Naive thymus-derived CD4-positive, alpha-beta T cell (primary cell): Measurements from ENCODE around the gene NDE1. TPM values are rescaled to one million over a fixed set of nuclear protein-coding genes. Genes with fewer than 3 reads are reported as not detected.
"Not testable (repeated sequence)": the region's sequence is repeated elsewhere in the genome, so short reads cannot be mapped to it uniquely, and the experiment has no call there.

Experiments used
- ATAC-seq: fragments of 150-1000 bp; cut with Tn5 transposase; 2 replicates; pipeline ENCODE4 v1.10.0; 2021; ENCODE audit warnings: mild to moderate bottlenecking, moderate library complexity
- CTCF ChIA-PET: fragments of 350-600 bp; sonication (Branson Sonifier 250); formaldehyde crosslinking; loops from one replicate; lab custom pipeline; 2021; ENCODE audit warnings: antibody characterized with exemption; lab: Charles Lee
- POLR2A ChIA-PET: fragments of 350-600 bp; sonication (Branson Sonifier 250); formaldehyde crosslinking; loops from one replicate; lab custom pipeline; 2021; ENCODE audit warnings: antibody characterized with exemption, inconsistent platforms; lab: Charles Lee
- DNase-seq, 9 donors: peaks; one replicate each; pipeline versions ENCODE4 v3.0.0 to v3.0.0-alpha.2; 2020 to 2022; ENCODE audit warnings: mixed read lengths in 1 of 9
- H3K27ac ChIP-seq: one replicate; pipeline ENCODE4 v1.7.0; 2013; ENCODE audit warnings: mild to moderate bottlenecking, low read depth, low read length, moderate library complexity
- H3K27me3 ChIP-seq, 2 donors: one replicate each; pipeline ENCODE4 v1.7.0; 2013; ENCODE audit warnings: low read length in 2 of 2, mild to moderate bottlenecking in 2 of 2, moderate library complexity in 2 of 2; ENCODE audit not compliant: control insufficient read depth in 2 of 2, insufficient read depth in 2 of 2
- H3K36me3 ChIP-seq, 3 experiments: 1 replicate in 2 of 3; 2 replicates in 1 of 3; pipeline ENCODE4 v1.7.0; 2013; ENCODE audit warnings: low read length in 3 of 3, mild to moderate bottlenecking in 3 of 3, moderate library complexity in 1 of 3; ENCODE audit not compliant: insufficient read depth in 3 of 3, control insufficient read depth in 2 of 3
- H3K4me1 ChIP-seq, 2 donors: one replicate each; pipeline ENCODE4 v1.7.0; 2013; ENCODE audit warnings: low read length in 2 of 2, mild to moderate bottlenecking in 2 of 2, moderate library complexity in 1 of 2; ENCODE audit not compliant: control insufficient read depth in 2 of 2, insufficient read depth in 2 of 2
- H3K4me3 ChIP-seq: 2 replicates; pipeline ENCODE4 v1.7.0; 2013; ENCODE audit warnings: mild to moderate bottlenecking, low read length
- H3K9me3 ChIP-seq, 3 experiments: 1 replicate in 2 of 3; 2 replicates in 1 of 3; pipeline ENCODE4 v1.7.0; 2013; ENCODE audit warnings: low read length in 3 of 3; ENCODE audit not compliant: control insufficient read depth in 2 of 3
- H3K27ac Mint-ChIP-seq, 9 donors: one replicate each; pipeline ENCODE4 v1.8.0; 2020 to 2022; ENCODE audit warnings: mixed read lengths in 9 of 9, mild to moderate bottlenecking in 8 of 9, moderate library complexity in 5 of 9, inconsistent platforms in 2 of 9
- H3K27me3 Mint-ChIP-seq, 5 donors: one replicate each; pipeline ENCODE4 v1.8.0; 2021 to 2022; ENCODE audit warnings: mixed read lengths in 5 of 5, mild to moderate bottlenecking in 1 of 5
- H3K36me3 Mint-ChIP-seq, 5 donors: one replicate each; pipeline ENCODE4 v1.8.0; 2020 to 2022; ENCODE audit warnings: mixed read lengths in 5 of 5, mild to moderate bottlenecking in 3 of 5, inconsistent platforms in 1 of 5
- H3K4me1 Mint-ChIP-seq, 7 donors: one replicate each; pipeline ENCODE4 v1.8.0; 2020 to 2022; ENCODE audit warnings: mixed read lengths in 7 of 7, mild to moderate bottlenecking in 3 of 7, inconsistent platforms in 1 of 7
- H3K4me3 Mint-ChIP-seq, 10 donors: one replicate each; pipeline ENCODE4 v1.8.0; 2020 to 2022; ENCODE audit warnings: mild to moderate bottlenecking in 10 of 10, mixed read lengths in 10 of 10, moderate library complexity in 6 of 10, inconsistent platforms in 2 of 10
- H3K9me3 Mint-ChIP-seq, 11 donors: one replicate each; pipeline ENCODE4 v1.8.0; 2020 to 2022; ENCODE audit warnings: mixed read lengths in 11 of 11, mild to moderate bottlenecking in 4 of 11, inconsistent platforms in 1 of 11, moderate library complexity in 1 of 11
- intact Hi-C, 2 donors: fragments of 100-400 bp; cut with micrococcal nuclease; formaldehyde crosslinking; loops; one replicate each; pipeline ENCODE4 v1.15.1; 2023
- polyA plus RNA-seq, 2 donors: library from polyadenylated mRNA; unstranded; fragments of 300-500 nt; fragmentation: Illumina TruSeq; gene quantifications; one replicate each; pipeline ENCODE4 v1.2.3, GENCODE V29; 2021
- total RNA-seq, 6 experiments: library from RNA in 5 of 6; stranded (reverse) in 5 of 6; gene quantifications; 1 replicate in 5 of 6; 2 replicates in 1 of 6; pipeline ENCODE4 v1.2.3 and lab custom pipeline; 2021 to 2026

Gene NDE1
- total and polyA plus RNA-seq, 7 experiments from 2014 or later: 34.9 to 128 (median 101) TPM

DNA sequence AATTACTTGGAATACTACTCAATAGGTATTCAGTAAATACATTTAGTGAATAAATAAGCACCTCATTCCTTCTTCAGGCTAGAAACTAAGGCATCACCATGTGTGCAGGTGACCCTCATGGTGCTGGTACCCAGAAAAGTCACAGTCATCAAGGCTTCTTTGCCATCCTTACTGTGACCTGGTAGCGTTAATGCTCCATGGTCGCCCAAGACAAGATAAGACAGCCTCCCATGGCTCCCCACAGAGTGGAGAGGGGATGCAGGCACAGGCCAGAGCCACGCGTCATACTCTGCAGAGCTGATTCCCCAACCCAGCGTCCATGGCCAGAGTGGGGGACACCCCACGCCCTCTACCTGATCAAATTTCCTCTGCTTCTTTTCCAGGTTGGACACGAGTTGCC, 73.8 kb downstream of the NDE1 start:
- H3K4me3 ChIP-seq: no peak overlapping the region
- Mint-ChIP-seq H3K27ac (peak overlapping the region in 1 of 9 donors; percentile 46), H3K4me3 (no peak overlapping the region), H3K4me1 (peaks cover 0 to 6% (median 0%) of the 10 kb centered on the region in 7 donors), H3K27me3 (no peaks in the 10 kb centered on the region), H3K9me3 (no peaks in the 10 kb centered on the region), H3K36me3 (peaks cover 14 to 45% (median 20%) of the 10 kb centered on the region in 5 donors)
- intact Hi-C loops: no loop called here
- ATAC-seq (no peak), DNase-seq (no peak)
- no peak overlapping the region for H3K27ac ChIP-seq
- no peaks in the 10 kb centered on the region for H3K4me1 ChIP-seq
- peaks cover 0 to 66% (median 7%) of the 10 kb centered on the region in 3 experiments for H3K36me3 ChIP-seq
- CTCF ChIA-PET: no interaction called here
- POLR2A ChIA-PET: no interaction called here
- no peaks in the 10 kb centered on the region for H3K9me3 ChIP-seq
- no peaks in the 10 kb centered on the region for H3K27me3 ChIP-seq

DNA sequence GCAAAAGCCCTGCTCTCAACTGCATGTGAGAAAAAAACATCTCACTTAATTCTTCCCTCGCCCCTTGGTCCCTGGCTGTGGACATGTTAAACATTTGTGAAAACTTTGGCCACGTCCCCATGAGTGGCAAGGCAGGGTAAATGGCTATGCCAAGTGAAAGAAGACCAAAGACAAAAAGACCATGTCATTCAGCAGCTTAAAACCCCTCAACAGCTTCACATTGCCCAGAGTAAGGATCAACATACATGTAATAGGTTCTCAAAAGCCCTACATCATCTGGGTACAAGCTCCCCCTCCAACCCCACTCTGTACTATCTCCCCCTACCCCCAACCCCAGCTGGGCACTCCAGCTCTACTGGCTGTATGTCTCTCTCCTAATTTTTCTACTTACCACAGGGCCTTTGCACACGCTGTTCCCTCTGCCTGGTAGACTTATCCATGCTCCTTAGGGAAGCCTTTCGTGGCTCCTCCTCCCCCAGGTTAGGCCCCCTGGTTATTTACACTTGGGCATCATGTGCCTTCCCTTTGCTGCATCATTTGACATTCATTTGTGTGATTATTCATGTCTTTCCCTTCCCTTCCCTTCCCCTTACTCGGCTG, 75.7 kb downstream of the NDE1 start:
- H3K27me3 Mint-ChIP-seq: no peaks in the 10 kb centered on the region
- Histone ChIP-seq H3K4me1 (no peaks in the 10 kb centered on the region), H3K36me3 (peaks cover 0 to 49% (median 7%) of the 10 kb centered on the region in 3 experiments), H3K27me3 (no peaks in the 10 kb centered on the region), H3K27ac (no peak overlapping the region), H3K4me3 (no peak overlapping the region), H3K9me3 (no peaks in the 10 kb centered on the region)
- no peaks in the 10 kb centered on the region for H3K9me3 Mint-ChIP-seq
- H3K27ac Mint-ChIP-seq: peak overlapping the region in 3 of 9 donors; percentile 5 to 81 (median 56)
- CTCF ChIA-PET: no interaction called here
- ATAC-seq (no peak), DNase-seq (no peak)
- peaks cover 0 to 4% (median 0%) of the 10 kb centered on the region in 7 donors for H3K4me1 Mint-ChIP-seq
- no peak overlapping the region for H3K4me3 Mint-ChIP-seq
- H3K36me3 Mint-ChIP-seq: peaks cover 14 to 38% (median 18%) of the 10 kb centered on the region in 5 donors
- intact Hi-C loops: no loop called here
- POLR2A ChIA-PET: no interaction called here

DNA sequence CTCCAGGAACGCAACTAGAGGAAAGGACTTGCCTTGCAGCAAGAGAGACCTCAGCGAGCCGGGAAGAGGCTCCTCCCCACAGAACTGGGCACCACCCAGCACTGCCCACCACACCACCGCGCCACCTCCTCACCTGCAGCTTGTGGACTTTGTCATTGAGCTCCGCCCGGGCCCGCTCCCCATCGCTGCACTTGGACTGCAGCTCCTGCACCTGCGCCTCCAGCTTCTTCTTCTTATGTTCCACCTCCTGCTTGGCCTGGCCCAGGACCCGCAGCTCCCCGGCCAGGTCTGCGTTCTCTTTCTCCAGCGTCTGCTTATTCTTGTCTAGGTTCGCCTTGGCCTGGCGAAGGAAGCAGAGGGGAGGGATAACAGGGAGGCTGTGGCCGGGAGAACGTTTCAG, 76.7 kb downstream of the NDE1 start:
- H3K4me3 Mint-ChIP-seq: no peak overlapping the region
- H3K27ac Mint-ChIP-seq: peak overlapping the region in 1 of 9 donors; percentile 36
- H3K36me3 Mint-ChIP-seq: peaks cover 14 to 29% (median 14%) of the 10 kb centered on the region in 5 donors
- H3K27me3 Mint-ChIP-seq: no peaks in the 10 kb centered on the region
- no peak for DNase-seq
- no peak overlapping the region for H3K27ac ChIP-seq
- H3K4me1 Mint-ChIP-seq: peaks cover 0 to 2% (median 0%) of the 10 kb centered on the region in 7 donors
- no peaks in the 10 kb centered on the region for H3K27me3 ChIP-seq
- intact Hi-C loops: no loop called here
- no peaks in the 10 kb centered on the region for H3K9me3 ChIP-seq
- peaks cover 0 to 39% (median 7%) of the 10 kb centered on the region in 3 experiments for H3K36me3 ChIP-seq
- no peak for ATAC-seq
- ChIA-PET CTCF (no interaction called here), POLR2A (interaction anchor here (1.1 kb wide), 1 partner anchor 18 kb away, joined by 3 read pairs; no protein-coding TSS in a partner anchor)
- H3K4me1 ChIP-seq: no peaks in the 10 kb centered on the region
- H3K4me3 ChIP-seq: no peak overlapping the region
- no peaks in the 10 kb centered on the region for H3K9me3 Mint-ChIP-seq

DNA sequence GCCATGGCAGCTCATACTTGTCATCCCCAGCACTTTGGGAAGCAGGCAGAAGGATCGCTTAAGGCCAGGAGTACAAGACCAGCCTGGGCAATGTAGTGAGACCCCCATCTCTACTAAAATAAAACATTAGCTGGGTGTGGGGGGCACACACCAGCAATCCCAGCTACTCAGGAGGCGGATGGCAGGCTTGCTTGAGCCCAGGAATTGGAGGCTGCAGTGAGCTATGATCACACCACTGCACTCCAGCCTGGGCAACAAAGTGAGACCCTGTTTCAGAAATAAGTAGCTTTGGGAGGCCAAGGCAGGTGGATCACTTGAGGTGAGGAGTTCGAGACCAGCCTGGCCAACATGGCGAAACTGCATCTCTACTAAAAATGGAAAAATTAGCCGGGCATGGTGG, 77.7 kb downstream of the NDE1 start:
- H3K4me3 ChIP-seq, H3K4me1 ChIP-seq, DNase-seq, H3K27me3 Mint-ChIP-seq, ATAC-seq, H3K4me1 Mint-ChIP-seq, intact Hi-C loops, H3K27me3 ChIP-seq, H3K9me3 Mint-ChIP-seq, H3K27ac ChIP-seq, H3K4me3 Mint-ChIP-seq, CTCF ChIA-PET, H3K9me3 ChIP-seq: not testable (repeated sequence)
- Mint-ChIP-seq H3K36me3 (peaks cover 10 to 24% (median 14%) of the 10 kb centered on the region in 5 donors), H3K27ac (peak overlapping the region in 2 of 9 donors; percentile 24 to 60)
- peaks cover 0 to 29% (median 7%) of the 10 kb centered on the region in 3 experiments for H3K36me3 ChIP-seq
- POLR2A ChIA-PET: interaction anchor here (1.1 kb wide), 1 partner anchor 19 kb away, joined by 3 read pairs; no protein-coding TSS in a partner anchor

DNA sequence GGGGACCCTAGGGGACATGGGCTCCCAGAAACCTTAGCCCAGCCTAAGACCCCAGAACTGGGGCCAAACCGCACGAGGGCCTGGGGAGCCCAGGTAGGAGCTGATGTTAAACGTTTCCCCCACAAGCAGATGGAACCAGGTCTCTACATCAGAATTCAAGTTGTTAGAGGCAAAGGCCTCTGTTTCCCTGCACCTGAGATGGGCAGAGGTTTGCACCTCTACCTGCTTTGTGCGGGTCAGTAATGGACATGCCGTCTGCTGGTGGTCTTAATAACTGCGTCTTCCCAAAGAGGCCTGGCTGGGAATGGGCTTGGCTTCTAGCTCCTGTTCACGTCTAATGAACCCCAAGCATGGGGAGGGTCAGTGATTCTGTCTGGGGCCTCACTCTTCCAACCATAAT, 79.1 kb downstream of the NDE1 start:
- peaks cover 10 to 30% (median 14%) of the 10 kb centered on the region in 5 donors for H3K36me3 Mint-ChIP-seq

DNA sequence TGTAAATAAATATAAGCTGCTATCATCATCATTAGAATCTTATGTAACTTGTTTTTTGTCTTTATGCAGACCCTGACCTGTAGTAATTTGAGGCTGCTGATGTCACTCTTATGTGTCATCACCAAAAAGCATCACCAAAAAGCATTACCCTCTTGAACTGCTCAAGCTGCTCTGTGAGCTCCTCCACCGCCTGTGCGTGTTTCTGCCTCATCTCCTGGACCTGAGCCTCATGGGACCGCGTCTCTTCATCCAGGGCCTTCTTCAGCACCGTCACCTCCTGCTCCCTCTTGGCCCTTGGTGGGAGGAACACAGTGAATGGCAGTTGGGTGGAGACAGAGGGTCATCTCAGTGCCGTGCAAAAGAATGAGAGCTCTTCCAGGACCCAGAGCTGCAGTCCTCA, 82.4 kb downstream of the NDE1 start:
- peaks cover 0 to 25% (median 0%) of the 10 kb centered on the region in 3 experiments for H3K36me3 ChIP-seq
- ChIA-PET POLR2A (interaction anchor here (0.7 kb wide), 1 partner anchor 1177 kb away, joined by 3 read pairs; no protein-coding TSS in a partner anchor), CTCF (interaction anchor here (1.2 kb wide), 1 partner anchor 40 kb away, joined by 3 read pairs; no protein-coding TSS in a partner anchor)
- H3K36me3 Mint-ChIP-seq: peaks cover 0 to 28% (median 10%) of the 10 kb centered on the region in 5 donors
- intact Hi-C loops: no loop called here
- H3K9me3 Mint-ChIP-seq: no peaks in the 10 kb centered on the region
- DNase-seq (no peak), ATAC-seq (no peak)
- H3K4me3 ChIP-seq: no peak overlapping the region
- no peaks in the 10 kb centered on the region for H3K27me3 Mint-ChIP-seq
- H3K4me1 Mint-ChIP-seq: peaks cover 0 to 8% (median 0%) of the 10 kb centered on the region in 7 donors
- H3K4me1 ChIP-seq: no peaks in the 10 kb centered on the region
- peak overlapping the region in 6 of 9 donors; percentile 31 to 65 (median 48) for H3K27ac Mint-ChIP-seq
- H3K27me3 ChIP-seq: no peaks in the 10 kb centered on the region
- H3K9me3 ChIP-seq: no peaks in the 10 kb centered on the region
- no peak overlapping the region for H3K27ac ChIP-seq
- H3K4me3 Mint-ChIP-seq: peak overlapping the region in 1 of 10 donors; percentile 45

More for the DNA sequence above, 79.1 kb downstream of the NDE1 start:
- POLR2A ChIA-PET: no interaction called here
- no peak overlapping the region for H3K27ac ChIP-seq
- no peaks in the 10 kb centered on the region for H3K27me3 ChIP-seq
- CTCF ChIA-PET: interaction anchor here (0.7 kb wide), 1 partner anchor 118 kb away, joined by 3 read pairs; no protein-coding TSS in a partner anchor
- intact Hi-C loops: no loop called here
- Mint-ChIP-seq H3K27me3 (no peaks in the 10 kb centered on the region), H3K4me3 (no peak overlapping the region), H3K27ac (no peak overlapping the region), H3K9me3 (no peaks in the 10 kb centered on the region), H3K4me1 (peaks cover 0 to 2% (median 0%) of the 10 kb centered on the region in 7 donors)
- no peak for ATAC-seq
- no peak overlapping the region for H3K4me3 ChIP-seq
- H3K36me3 ChIP-seq: peaks cover 0 to 24% (median 7%) of the 10 kb centered on the region in 3 experiments
- H3K4me1 ChIP-seq: no peaks in the 10 kb centered on the region
- no peaks in the 10 kb centered on the region for H3K9me3 ChIP-seq
- no peak for DNase-seq
